ENCODE data around the gene SLC8A3. TPM values are rescaled to one million over a fixed set of nuclear protein-coding genes. Genes with fewer than 3 reads are reported as not detected.
A peak's percentile ranks its signal among the peaks of the same experiment; 100 is the strongest.

Gene SLC8A3
- total and polyA plus RNA-seq, 10 of the 15 experiments (the other 5 are each of a cell fraction or from before 2014, with no cell fraction given) = 0.04 to 0.17 (median 0.13) TPM; not detected in 3

- DNase-seq (ENCODE audit: low read depth, low spot score) (no peak), FAIRE-seq (peak; percentile 54), ATAC-seq (peak; percentile 37; the same call in 1 of the 3 replicates)
- H3K27ac ChIP-seq (ENCODE audit: control insufficient read depth, insufficient read depth) = no peak overlapping the region
- H3K4me3 ChIP-seq = no peak overlapping the region
- peaks cover 0 to 5% of the 10 kb centered on the region in 2 experiments; a peak in 2 of 4 replicates for H3K27me3 ChIP-seq (replicated peaks in 1 of 2; ENCODE audit: control insufficient read depth in 2 of 2, insufficient read depth in 2 of 2, low read length in 1 of 2)
- ChIA-PET SMC1A (ENCODE audit: uncharacterized antibody, unreplicated experiment) (interaction anchor here (0.6 to 1.5 kb wide), 11 partner anchors 10 to 729 kb away, joined by 3 to 6 read pairs (median 3); no protein-coding TSS in a partner anchor), CTCF (interaction anchor here (0.6 to 2.7 kb wide), 21 partner anchors 11 to 860 kb away, joined by 3 to 13 read pairs (median 5); no protein-coding TSS in a partner anchor), RAD21 (ENCODE audit: unreplicated experiment) (interaction anchor here (0.9 to 1.4 kb wide), 3 partner anchors 126 to 174 kb away, joined by 3 to 6 read pairs (median 5); no protein-coding TSS in a partner anchor), POLR2A (no interaction called here)
- no peak overlapping the region for H3K9ac ChIP-seq (ENCODE audit: control insufficient read depth, insufficient read depth, low read length)
- H2AFZ ChIP-seq (ENCODE audit: control insufficient read depth, low read depth, low read length) = no peak overlapping the region
- WGBS (ENCODE audit: insufficient coverage, insufficient replicate concordance, low lambda C conversion rate, missing lambda C conversion rate) = 19% methylated on average over 5 of the region's 5 CpGs
- TF ChIP-seq NRF1 (conservative IDR thresholded peaks at IDR 0.05; ENCODE audit: low read depth, low read length) = no peak
- TF ChIP-seq RAD21 (IDR thresholded peaks at IDR 0.05; ENCODE audit: insufficient read depth, low read depth, low read length) = peak; percentile 65
- peak; percentile 47 to 59 (median 53); a peak in 4 of 6 replicates for TF ChIP-seq CTCF (IDR thresholded peaks at IDR 0.05 in 2 of 3, conservative IDR thresholded peaks at IDR 0.05 in 1 of 3; ENCODE audit: control insufficient read depth in 2 of 3, extremely low read depth in 1 of 3, insufficient read depth in 1 of 3, low read depth in 3 of 3, low read length in 3 of 3)
- TF ChIP-seq SMC3 (IDR thresholded peaks at IDR 0.05; ENCODE audit: borderline replicate concordance, low read length) = peak; percentile 80
- BruUV-seq (replicated peaks) = no TSS peak
- H3K79me2 ChIP-seq (ENCODE audit: control insufficient read depth, insufficient read depth, low read length) = no peaks in the 10 kb centered on the region
- H3K4me1 ChIP-seq (ENCODE audit: control insufficient read depth, insufficient read depth, low read length) = no peaks in the 10 kb centered on the region
- H3K36me3 ChIP-seq (ENCODE audit: control insufficient read depth in 2 of 2, insufficient read depth in 2 of 2, low read length in 1 of 2) = no peaks in the 10 kb centered on the region
- in situ Hi-C loops (cut with MboI) (no loop called here), intact Hi-C loops (cut with micrococcal nuclease; ENCODE audit: unreplicated experiment) (loop anchor here (1.0 to 5.0 kb wide), 3 partner anchors 170 to 481 kb away; no protein-coding TSS in a partner anchor)
- no peaks in the 10 kb centered on the region for H3K9me3 ChIP-seq (replicated peaks; ENCODE audit: control insufficient read depth, insufficient read depth, low read length)
- no peak overlapping the region for H3K4me2 ChIP-seq (ENCODE audit: control insufficient read depth, insufficient read depth)
- H4K20me1 ChIP-seq (ENCODE audit: control insufficient read depth, insufficient read depth) = no peaks in the 10 kb centered on the region
Observed at GRCh38 chr14:70086685-70087379, 101.9 kb downstream of the SLC8A3 start.
